H1 (cell line): Measurements from ENCODE around the gene PROSER3. TPM values are rescaled to one million over a fixed set of nuclear protein-coding genes. Genes with fewer than 3 reads are reported as not detected.

ENCODE experiments used
- BACH1 ChIP-seq: IDR thresholded peaks from 2 replicates; pipeline ENCODE4 v1.6.1; 2012; ENCODE audit warnings: low read length, improper control_type of control experiment
- CHD2 ChIP-seq: IDR thresholded peaks from 2 replicates; pipeline ENCODE4 v1.6.1; 2012; ENCODE audit warnings: low read length, improper control_type of control experiment
- CREB1 ChIP-seq: IDR thresholded peaks from 2 replicates; pipeline ENCODE4 v1.6.1; 2012; ENCODE audit warnings: inconsistent platforms
- KDM5A ChIP-seq: fragments of 200-600 bp; IDR thresholded peaks from 2 replicates; pipeline ENCODE4 v1.7.1; 2012; ENCODE audit warnings: mild to moderate bottlenecking, low read length, inconsistent platforms, mixed read lengths
- POLR2AphosphoS5 ChIP-seq: IDR thresholded peaks from 2 replicates; pipeline ENCODE4 v1.6.1; 2011; ENCODE audit warnings: low read depth, low read length
- RBBP5 ChIP-seq: IDR thresholded peaks from 2 replicates; pipeline ENCODE4 v1.7.1; 2012; ENCODE audit warnings: low read depth, mild to moderate bottlenecking, inconsistent platforms, low read length, moderate library complexity, borderline replicate concordance
- SP2 ChIP-seq: IDR thresholded peaks from 2 replicates; pipeline ENCODE4 v1.6.1; 2012; ENCODE audit warnings: mild to moderate bottlenecking, low read length, inconsistent platforms
- YY1 ChIP-seq: IDR thresholded peaks from 2 replicates; pipeline ENCODE4 v1.6.1; 2011; ENCODE audit warnings: low read depth, mild to moderate bottlenecking, low read length
- polyA plus RNA-seq, 7 experiments: library from polyadenylated mRNA; depleted of rRNA in 3 of 7; stranded (reverse) in 5 of 7; unstranded in 2 of 7; fragments of >200 nt in 5 of 7; fragments of 200-250 nt in 2 of 7; gene quantifications; 1 replicate in 5 of 7; 2 replicates in 1 of 7; 4 replicates in 1 of 7; pipeline versions ENCODE4 v1.2.1 to v1.2.3, GENCODE V29; 2011 to 2013; ENCODE audit warnings: missing spikeins in 2 of 7, mixed read lengths in 2 of 7
- total RNA-seq: library from RNA; stranded (reverse); fragmentation: NEBNext Ultra II Directional; extraction: Animal tissue kit (Norgen Biotek cat#: 25700); gene quantifications from 2 replicates; pipeline ENCODE4 v1.2.1, GENCODE V29; 2021
- TF ChIP-seq, protein P1 (sequence below): IDR thresholded peaks from 2 replicates; pipeline ENCODE4 v1.6.1; 2011; ENCODE audit warnings: low read length, improper control_type of control experiment

The PROSER3 gene
- total and polyA plus RNA-seq, 2 of the 8 experiments (the other 6 are each of a cell fraction or from before 2014, with no cell fraction given): 17.8 to 28.9 TPM

DNA sequence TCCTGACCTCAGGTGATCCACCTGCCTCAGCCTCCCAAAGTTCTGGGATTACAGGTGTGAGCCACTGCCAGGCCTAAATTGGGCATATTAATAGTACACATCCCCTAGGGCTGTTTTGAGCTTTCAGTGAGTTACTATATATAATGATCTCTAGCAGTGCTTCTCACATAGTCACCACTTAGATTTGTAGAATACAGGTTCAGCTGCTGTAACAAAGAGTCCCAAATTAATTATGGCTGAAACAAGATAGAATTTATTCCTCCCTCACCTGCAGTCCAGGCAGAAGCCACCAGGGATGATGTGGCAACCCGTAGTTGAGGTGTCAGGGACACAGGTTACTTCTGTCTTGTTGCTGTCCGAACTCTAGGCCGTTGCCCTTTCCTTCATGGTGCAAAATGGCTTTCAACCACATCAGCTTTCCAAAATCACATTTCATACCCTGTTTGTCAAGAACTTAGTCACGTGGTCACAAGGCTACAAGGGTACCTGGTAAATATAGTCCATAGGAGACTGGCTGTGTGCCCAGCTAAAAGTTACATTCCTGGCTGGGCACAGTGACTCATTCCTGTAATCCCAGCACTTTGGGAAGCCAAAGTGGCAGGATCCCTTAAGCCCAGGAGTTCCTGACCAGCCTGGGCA lies 2.9 kb downstream of the PROSER3 start (continued):
- TF ChIP-seq CHD2 (no peak), YY1 (no peak), CREB1 (no peak), SP2 (no peak), BACH1 (no peak), KDM5A (no peak), RBBP5 (no peak), POLR2AphosphoS5 (no peak)
- TF ChIP-seq, protein P1, sequence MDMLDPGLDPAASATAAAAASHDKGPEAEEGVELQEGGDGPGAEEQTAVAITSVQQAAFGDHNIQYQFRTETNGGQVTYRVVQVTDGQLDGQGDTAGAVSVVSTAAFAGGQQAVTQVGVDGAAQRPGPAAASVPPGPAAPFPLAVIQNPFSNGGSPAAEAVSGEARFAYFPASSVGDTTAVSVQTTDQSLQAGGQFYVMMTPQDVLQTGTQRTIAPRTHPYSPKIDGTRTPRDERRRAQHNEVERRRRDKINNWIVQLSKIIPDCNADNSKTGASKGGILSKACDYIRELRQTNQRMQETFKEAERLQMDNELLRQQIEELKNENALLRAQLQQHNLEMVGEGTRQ: no peak
- TF ChIP-seq, all 59 proteins: peak for 0
